Hepatocyte (in vitro differentiated cells): ENCODE results near the gene PAX3.

Experiments
- CTCF ChIP-seq: fragments of 200-600 bp; sonication (generic); IDR thresholded peaks from 2 replicates; pipeline ENCODE4 v1.5.1; 2016; ENCODE audit warnings: antibody characterized with exemption, mild to moderate bottlenecking; ENCODE audit not compliant: poor library complexity
- EZH2 ChIP-seq: fragments of 200-600 bp; sonication (generic); IDR thresholded peaks from 2 replicates; pipeline ENCODE4 v1.6.1; 2016; ENCODE audit warnings: antibody characterized with exemption, mild to moderate bottlenecking, borderline replicate concordance
- EZH2phosphoT487 ChIP-seq: fragments of 200-600 bp; sonication (generic); IDR thresholded peaks from one replicate; pipeline ENCODE4 v1.6.1; 2018; ENCODE audit warnings: antibody characterized with exemption, mild to moderate bottlenecking, low read depth, moderate library complexity; ENCODE audit not compliant: unreplicated experiment, severe bottlenecking

- TF ChIP-seq EZH2phosphoT487: no peak
- no peak for TF ChIP-seq CTCF
- no peak for TF ChIP-seq EZH2
Measured at GRCh38 chr2:222309766-222310165, 11.0 kb upstream of the PAX3 start.
